Activated naive CD4-positive, alpha-beta T cell treated with anti-CD3 and anti-CD28 coated beads for 36 hours (primary cell): ENCODE measurements around the gene GNAI3. TPM values are rescaled to one million over a fixed set of nuclear protein-coding genes. Genes with fewer than 3 reads are reported as not detected.

Experiments used
- CTCF ChIA-PET: fragments of 350-600 bp; sonication (Branson Sonifier 250); formaldehyde crosslinking; loops from one replicate; lab custom pipeline; 2021; ENCODE audit warnings: antibody characterized with exemption; lab: Charles Lee
- DNase-seq: peaks from one replicate; pipeline ENCODE4 v3.0.0-alpha.2; 2020
- H3K27ac Mint-ChIP-seq: one replicate; pipeline ENCODE4 v1.8.0; 2021; ENCODE audit warnings: mild to moderate bottlenecking, mixed read lengths
- H3K27me3 Mint-ChIP-seq: one replicate; pipeline ENCODE4 v1.8.0; 2021; ENCODE audit warnings: low read depth, mixed read lengths
- H3K36me3 Mint-ChIP-seq: one replicate; pipeline ENCODE4 v1.8.0; 2021; ENCODE audit warnings: low read depth, mixed read lengths
- H3K4me1 Mint-ChIP-seq: one replicate; pipeline ENCODE4 v1.8.0; 2021; ENCODE audit warnings: low read depth, mixed read lengths
- H3K4me3 Mint-ChIP-seq: one replicate; pipeline ENCODE4 v1.8.0; 2021; ENCODE audit warnings: mild to moderate bottlenecking, moderate library complexity, mixed read lengths
- H3K9me3 Mint-ChIP-seq: one replicate; pipeline ENCODE4 v1.8.0; 2021; ENCODE audit warnings: mixed read lengths
- intact Hi-C: fragments of 100-400 bp; cut with micrococcal nuclease; formaldehyde crosslinking; loops from one replicate; pipeline ENCODE4 v1.15.1; 2023
- total RNA-seq, 2 experiments: library from RNA; stranded (reverse); gene quantifications; one replicate each; pipeline ENCODE4 v1.2.3, GENCODE V29; 2021

GNAI3 gene
- total RNA-seq, 2 experiments from 2014 or later = 8.0 to 8.5 TPM

GRCh38 chr1:109508873-109509175 is 39.6 kb upstream of the GNAI3 start:
- Mint-ChIP-seq H3K27me3 (no peaks in the 10 kb centered on the region), H3K4me1 (peaks cover 63% of the 10 kb centered on the region)

GRCh38 chr1:109509176-109510134 is 39.0 kb upstream of the GNAI3 start, which contains the start of gene AMIGO1:
AMIGO1 (minus strand) TSS chr1:109509727; CDS start chr1:109508912, 815 bp downstream.
- H3K4me3 Mint-ChIP-seq = peak within 1 kb of the TSS; percentile 88
- CTCF ChIA-PET = interaction anchor here (0.9 to 35.8 kb wide), 3 partner anchors 14 to 84 kb away, joined by 3 to 1207 read pairs (median 375); partner anchors contain the start of genes CYB561D1, GPR61 and PSMA5
- peak within 1 kb of the TSS; percentile 73 for H3K27ac Mint-ChIP-seq
- intact Hi-C loops = loop anchor here (2.0 to 5.0 kb wide), 2 partner anchors 27 to 417 kb away; partner anchors contain the start of genes ATXN7L2 and TMEM167B
- H3K4me1 Mint-ChIP-seq = peaks cover 59% of the 10 kb centered on the region
- H3K36me3 Mint-ChIP-seq = peaks cover 4% of the 10 kb centered on the region
- peaks cover 4% of the 10 kb centered on the region for H3K9me3 Mint-ChIP-seq
- no peaks in the 10 kb centered on the region for H3K27me3 Mint-ChIP-seq
- peak; percentile 54 for DNase-seq

More at GRCh38 chr1:109508873-109509175, 39.6 kb upstream of the GNAI3 start:
- H3K36me3 Mint-ChIP-seq = peaks cover 4% of the 10 kb centered on the region
- no peak for DNase-seq
- CTCF ChIA-PET = interaction anchor here (21.4 to 35.8 kb wide), 2 partner anchors 13 to 22 kb away, joined by 375 to 1207 read pairs; partner anchors contain the start of genes CYB561D1 and GPR61
- peak overlapping the region; percentile 85 for H3K4me3 Mint-ChIP-seq
- no peak overlapping the region for H3K27ac Mint-ChIP-seq
- H3K9me3 Mint-ChIP-seq = peaks cover 4% of the 10 kb centered on the region
- intact Hi-C loops = loop anchor here (2.0 to 5.0 kb wide), 2 partner anchors 26 to 417 kb away; partner anchors contain the start of genes ATXN7L2 and TMEM167B

- Mint-ChIP-seq H3K36me3 (peaks cover 2% of the 10 kb centered on the region), H3K9me3 (no peaks in the 10 kb centered on the region), H3K4me1 (peaks cover 29% of the 10 kb centered on the region), H3K4me3 (no peak overlapping the region), H3K27ac (no peak overlapping the region), H3K27me3 (no peaks in the 10 kb centered on the region)
- CTCF ChIA-PET = interaction anchor here (0.7 to 35.8 kb wide), 4 partner anchors 17 to 114 kb away, joined by 3 to 1207 read pairs (median 190); partner anchors contain the start of genes CYB561D1 and GPR61
- intact Hi-C loops = no loop called here
- DNase-seq = no peak
Observed at GRCh38 chr1:109513110-109513710, 35.2 kb upstream of the GNAI3 start.

GRCh38 chr1:109514846-109515245 is 33.6 kb upstream of the GNAI3 start:
- no peaks in the 10 kb centered on the region for H3K9me3 Mint-ChIP-seq
- peaks cover 18% of the 10 kb centered on the region for H3K4me1 Mint-ChIP-seq
- intact Hi-C loops = no loop called here
- no peak overlapping the region for H3K4me3 Mint-ChIP-seq
- CTCF ChIA-PET = interaction anchor here (0.6 to 35.8 kb wide), 8 partner anchors 10 to 1550 kb away, joined by 3 to 1207 read pairs (median 5); partner anchors contain the start of genes CYB561D1 and GPR61
- H3K27ac Mint-ChIP-seq = no peak overlapping the region
- H3K27me3 Mint-ChIP-seq = no peaks in the 10 kb centered on the region
- H3K36me3 Mint-ChIP-seq = no peaks in the 10 kb centered on the region
- no peak for DNase-seq

GRCh38 chr1:109516872-109517271 is 31.5 kb upstream of the GNAI3 start:
- no peak for DNase-seq
- Mint-ChIP-seq H3K4me3 (no peak overlapping the region), H3K9me3 (no peaks in the 10 kb centered on the region), H3K36me3 (no peaks in the 10 kb centered on the region), H3K27ac (no peak overlapping the region), H3K4me1 (no peaks in the 10 kb centered on the region), H3K27me3 (no peaks in the 10 kb centered on the region)
- CTCF ChIA-PET = interaction anchor here (0.7 to 35.8 kb wide), 5 partner anchors 14 to 239 kb away, joined by 3 to 1207 read pairs (median 4); partner anchors contain the start of genes CYB561D1 and GPR61
- intact Hi-C loops = no loop called here

GRCh38 chr1:109517337-109517736 is 31.1 kb upstream of the GNAI3 start:
- intact Hi-C loops = no loop called here
- Mint-ChIP-seq H3K9me3 (no peaks in the 10 kb centered on the region), H3K36me3 (no peaks in the 10 kb centered on the region), H3K27me3 (no peaks in the 10 kb centered on the region), H3K27ac (no peak overlapping the region), H3K4me3 (no peak overlapping the region), H3K4me1 (no peaks in the 10 kb centered on the region)
- CTCF ChIA-PET = interaction anchor here (21.4 to 35.8 kb wide), 2 partner anchors 14 to 21 kb away, joined by 375 to 1207 read pairs; partner anchors contain the start of genes CYB561D1 and GPR61
- no peak for DNase-seq

- H3K27me3 Mint-ChIP-seq = no peaks in the 10 kb centered on the region
- H3K9me3 Mint-ChIP-seq = no peaks in the 10 kb centered on the region
- no peak overlapping the region for H3K27ac Mint-ChIP-seq
- CTCF ChIA-PET = interaction anchor here (0.6 to 19.9 kb wide), 6 partner anchors 11 to 243 kb away, joined by 3 to 1207 read pairs (median 10); partner anchors contain the start of genes AMIGO1, ATXN7L2 and CYB561D1
- intact Hi-C loops = no loop called here
- no peaks in the 10 kb centered on the region for H3K36me3 Mint-ChIP-seq
- no peaks in the 10 kb centered on the region for H3K4me1 Mint-ChIP-seq
- DNase-seq = no peak
- no peak overlapping the region for H3K4me3 Mint-ChIP-seq
Observed at GRCh38 chr1:109521002-109521951, 27.1 kb upstream of the GNAI3 start.

GRCh38 chr1:109522026-109522425 is 26.4 kb upstream of the GNAI3 start:
- intact Hi-C loops = no loop called here

GRCh38 chr1:109523706-109524105 is 24.7 kb upstream of the GNAI3 start:
- CTCF ChIA-PET = interaction anchor here (1.3 to 19.9 kb wide), 3 partner anchors 9 to 23 kb away, joined by 3 to 1207 read pairs (median 16); partner anchors contain the start of genes AMIGO1, ATXN7L2 and CYB561D1
- no peaks in the 10 kb centered on the region for H3K4me1 Mint-ChIP-seq
- DNase-seq = no peak
- intact Hi-C loops = no loop called here
- no peaks in the 10 kb centered on the region for H3K9me3 Mint-ChIP-seq
- H3K4me3 Mint-ChIP-seq = no peak overlapping the region
- no peaks in the 10 kb centered on the region for H3K27me3 Mint-ChIP-seq
- no peaks in the 10 kb centered on the region for H3K36me3 Mint-ChIP-seq
- H3K27ac Mint-ChIP-seq = no peak overlapping the region

More at GRCh38 chr1:109522026-109522425, 26.4 kb upstream of the GNAI3 start:
- Mint-ChIP-seq H3K36me3 (no peaks in the 10 kb centered on the region), H3K4me3 (no peak overlapping the region), H3K4me1 (no peaks in the 10 kb centered on the region), H3K27ac (no peak overlapping the region), H3K9me3 (no peaks in the 10 kb centered on the region), H3K27me3 (no peaks in the 10 kb centered on the region)
- CTCF ChIA-PET = interaction anchor here (0.6 to 19.9 kb wide), 3 partner anchors 10 to 244 kb away, joined by 3 to 1207 read pairs (median 16); partner anchors contain the start of genes AMIGO1, ATXN7L2 and CYB561D1
- DNase-seq = no peak

GRCh38 chr1:109527098-109527811 is 21.2 kb upstream of the GNAI3 start:
- intact Hi-C loops = no loop called here
- H3K36me3 Mint-ChIP-seq = no peaks in the 10 kb centered on the region
- no peak for DNase-seq
- no peak overlapping the region for H3K27ac Mint-ChIP-seq
- CTCF ChIA-PET = interaction anchor here (19.9 kb wide), 1 partner anchor 26 kb away, joined by 1207 read pairs; the partner anchor contains the start of genes AMIGO1, ATXN7L2 and CYB561D1
- H3K9me3 Mint-ChIP-seq = no peaks in the 10 kb centered on the region
- H3K4me1 Mint-ChIP-seq = peaks cover 16% of the 10 kb centered on the region
- H3K4me3 Mint-ChIP-seq = no peak overlapping the region
- H3K27me3 Mint-ChIP-seq = no peaks in the 10 kb centered on the region
